Measurements from ENCODE around the gene CTNNA3. TPM values are rescaled to one million over a fixed set of nuclear protein-coding genes. Genes with fewer than 3 reads are reported as not detected.

CTNNA3 gene
- total RNA-seq, 1 donor from 2014 or later, result 0.46 TPM

GRCh38 chr10:66514666-66515065, 1181.3 kb downstream of the CTNNA3 start:
- DNase-seq (ENCODE audit: low read depth), result no peak
- H3K4me3 ChIP-seq (ENCODE audit: low read depth, low read length), result no peak overlapping the region

GRCh38 chr10:66513504-66513903, 1182.5 kb downstream of the CTNNA3 start:
- TF ChIP-seq CTCF (conservative IDR thresholded peaks at IDR 0.05; ENCODE audit: low read depth, low read length), result no peak
- DNase-seq (ENCODE audit: low read depth), result no peak

More at GRCh38 chr10:66514666-66515065, 1181.3 kb downstream of the CTNNA3 start:
- no peak for TF ChIP-seq CTCF (conservative IDR thresholded peaks at IDR 0.05; ENCODE audit: low read depth, low read length)

GRCh38 chr10:66505003-66505657, 1190.9 kb downstream of the CTNNA3 start:
- TF ChIP-seq CTCF (conservative IDR thresholded peaks at IDR 0.05; ENCODE audit: low read depth, low read length), result no peak
- no peak overlapping the region for H3K4me3 ChIP-seq (ENCODE audit: low read depth, low read length)
- no peak for DNase-seq (ENCODE audit: low read depth)

More at GRCh38 chr10:66513504-66513903, 1182.5 kb downstream of the CTNNA3 start:
- no peak overlapping the region for H3K4me3 ChIP-seq (ENCODE audit: low read depth, low read length)

GRCh38 chr10:66501356-66501755, 1194.6 kb downstream of the CTNNA3 start:
- TF ChIP-seq CTCF (conservative IDR thresholded peaks at IDR 0.05; ENCODE audit: low read depth, low read length), result no peak
- DNase-seq (ENCODE audit: low read depth), result no peak

GRCh38 chr10:66483966-66484365, 1212.0 kb downstream of the CTNNA3 start:
- no peak overlapping the region for H3K4me3 ChIP-seq (ENCODE audit: low read depth, low read length)
- DNase-seq (ENCODE audit: low read depth), result no peak
- no peak for TF ChIP-seq CTCF (conservative IDR thresholded peaks at IDR 0.05; ENCODE audit: low read depth, low read length)

More at GRCh38 chr10:66501356-66501755, 1194.6 kb downstream of the CTNNA3 start:
- H3K4me3 ChIP-seq (ENCODE audit: low read depth, low read length), result no peak overlapping the region

- no peak overlapping the region for H3K4me3 ChIP-seq (ENCODE audit: low read depth, low read length)
- TF ChIP-seq CTCF (conservative IDR thresholded peaks at IDR 0.05; ENCODE audit: low read depth, low read length), result no peak
- DNase-seq (ENCODE audit: low read depth), result no peak
These were observed 1223.8 kb downstream of the CTNNA3 start for GRCh38 chr10:66472156-66472555.

GRCh38 chr10:66467042-66467441, 1229.0 kb downstream of the CTNNA3 start:
- DNase-seq (ENCODE audit: low read depth), result no peak
- TF ChIP-seq CTCF (conservative IDR thresholded peaks at IDR 0.05; ENCODE audit: low read depth, low read length), result no peak
- no peak overlapping the region for H3K4me3 ChIP-seq (ENCODE audit: low read depth, low read length)
